SU-DHL-6 (cell line): ENCODE data around the gene WWC1.

ENCODE experiments used
- H2AFZ ChIP-seq: fragments of 200-600 bp; sonication (generic); 2 replicates; pipeline ENCODE4 v1.6.1; 2014; ENCODE audit warnings: low read depth, mild to moderate bottlenecking, moderate library complexity, mixed read lengths, antibody characterized with exemption, low read length; ENCODE audit not compliant: severe bottlenecking
- H3F3A ChIP-seq: fragments of 200-600 bp; shearing (Covaris generic); 2 replicates; pipeline ENCODE4 v1.6.0; 2016; ENCODE audit warnings: antibody characterized with exemption, mild to moderate bottlenecking; ENCODE audit not compliant: insufficient read depth
- H3K27ac ChIP-seq: fragments of 200-600 bp; sonication (generic); 2 replicates; pipeline ENCODE4 v1.5.1; 2016; ENCODE audit warnings: low read depth, mild to moderate bottlenecking, low read length, moderate library complexity, mixed read lengths
- H3K27me3 ChIP-seq: fragments of 200-600 bp; sonication (generic), shearing (Covaris generic); 2 replicates; pipeline ENCODE4 v1.6.0; 2014; ENCODE audit warnings: mild to moderate bottlenecking, low read length
- H3K36me3 ChIP-seq: fragments of 200-600 bp; sonication (generic); 2 replicates; pipeline ENCODE4 v1.6.1; 2014; ENCODE audit warnings: mild to moderate bottlenecking, low read length, mixed read lengths
- H3K4me2 ChIP-seq: fragments of 300-600, 200-600 bp; shearing (Covaris generic), sonication (generic); 2 replicates; pipeline ENCODE4 v1.6.0; 2014; ENCODE audit warnings: low read length, low read depth, mild to moderate bottlenecking; ENCODE audit not compliant: poor library complexity, severe bottlenecking
- H3K4me3 ChIP-seq: fragments of 200-600 bp; sonication (generic); 2 replicates; pipeline ENCODE4 v1.5.1; 2014; ENCODE audit warnings: antibody characterized with exemption, low read length, mild to moderate bottlenecking, mixed read lengths; ENCODE audit not compliant: insufficient read depth, poor library complexity, severe bottlenecking
- H3K79me2 ChIP-seq: fragments of 200-600 bp; sonication (generic); 2 replicates; pipeline ENCODE4 v1.6.1; 2014; ENCODE audit warnings: mild to moderate bottlenecking, low read length, moderate library complexity; ENCODE audit not compliant: insufficient read depth
- H3K9ac ChIP-seq: fragments of 200-600 bp; sonication (generic); 2 replicates; pipeline ENCODE4 v1.7.0; 2014; ENCODE audit warnings: mild to moderate bottlenecking, low read length
- H3K9me2 ChIP-seq: fragments of 200-600 bp; sonication (generic); replicated peaks from 2 replicates; pipeline ENCODE4 v1.6.1; 2014; ENCODE audit warnings: low read length; ENCODE audit not compliant: insufficient read depth
- H3K9me3 ChIP-seq: fragments of 200-600 bp; sonication (generic); 2 replicates; pipeline ENCODE4 v1.6.1; 2014; ENCODE audit warnings: low read length, mixed read lengths; ENCODE audit not compliant: insufficient read depth
- H4K20me1 ChIP-seq: fragments of 200-600 bp; sonication (generic); 2 replicates; pipeline ENCODE4 v1.6.1; 2014; ENCODE audit warnings: low read depth, mild to moderate bottlenecking, antibody characterized with exemption, low read length, moderate library complexity, mixed read lengths
- EZH2phosphoT487 ChIP-seq: fragments of 200-600 bp; sonication (generic), shearing (Covaris generic); conservative IDR thresholded peaks from 2 replicates; pipeline ENCODE4 v1.6.1; 2018; ENCODE audit warnings: mild to moderate bottlenecking, antibody characterized with exemption, low read length, moderate library complexity, mixed read lengths
- TF ChIP-seq, protein P1 (sequence below): fragments of 200-600 bp; sonication (generic); IDR thresholded peaks from one replicate; pipeline ENCODE4 v1.5.1; 2017; ENCODE audit warnings: antibody characterized with exemption, mild to moderate bottlenecking, low read length, moderate library complexity; ENCODE audit not compliant: insufficient read depth, poor library complexity, severe bottlenecking

WWC1 gene

DNA sequence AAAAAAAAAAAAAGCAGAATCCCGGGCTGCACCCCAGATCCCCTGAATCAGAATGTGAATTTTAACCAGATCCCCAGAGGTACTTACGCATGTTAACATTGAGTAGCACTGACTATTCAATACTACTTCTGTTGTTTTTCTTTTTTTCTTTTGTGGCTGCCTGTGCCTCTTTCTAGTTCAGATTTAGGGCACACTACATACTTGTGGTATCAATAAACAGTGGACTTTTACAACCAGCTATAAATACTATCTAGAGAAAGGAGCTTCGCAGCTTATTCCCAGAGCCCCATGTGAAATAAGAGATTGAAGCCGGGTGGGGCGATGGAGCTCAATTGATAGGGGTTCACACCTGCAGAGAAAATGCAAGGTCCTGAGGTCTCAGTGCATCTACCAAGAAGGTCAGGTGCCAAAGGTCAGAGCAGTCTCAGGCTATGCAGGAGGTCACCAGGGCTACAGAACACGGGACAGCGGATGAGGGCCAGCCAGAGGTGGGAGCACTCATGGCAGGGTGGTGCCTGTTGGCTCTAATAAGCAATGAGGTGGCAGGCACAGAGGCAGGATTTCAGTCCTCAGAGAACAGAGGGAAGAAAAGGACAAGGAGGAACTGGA lies 22.3 kb downstream of the WWC1 start:
- no peak overlapping the region for H3K27ac ChIP-seq
- no peaks in the 10 kb centered on the region for H3K9me2 ChIP-seq
- H4K20me1 ChIP-seq, result no peaks in the 10 kb centered on the region
- H3K36me3 ChIP-seq, result no peaks in the 10 kb centered on the region
- H3K79me2 ChIP-seq, result no peaks in the 10 kb centered on the region
- no peak overlapping the region for H3K9ac ChIP-seq
- no peaks in the 10 kb centered on the region for H3K9me3 ChIP-seq
- H3K4me2 ChIP-seq, result no peak overlapping the region
- TF ChIP-seq, protein P1, sequence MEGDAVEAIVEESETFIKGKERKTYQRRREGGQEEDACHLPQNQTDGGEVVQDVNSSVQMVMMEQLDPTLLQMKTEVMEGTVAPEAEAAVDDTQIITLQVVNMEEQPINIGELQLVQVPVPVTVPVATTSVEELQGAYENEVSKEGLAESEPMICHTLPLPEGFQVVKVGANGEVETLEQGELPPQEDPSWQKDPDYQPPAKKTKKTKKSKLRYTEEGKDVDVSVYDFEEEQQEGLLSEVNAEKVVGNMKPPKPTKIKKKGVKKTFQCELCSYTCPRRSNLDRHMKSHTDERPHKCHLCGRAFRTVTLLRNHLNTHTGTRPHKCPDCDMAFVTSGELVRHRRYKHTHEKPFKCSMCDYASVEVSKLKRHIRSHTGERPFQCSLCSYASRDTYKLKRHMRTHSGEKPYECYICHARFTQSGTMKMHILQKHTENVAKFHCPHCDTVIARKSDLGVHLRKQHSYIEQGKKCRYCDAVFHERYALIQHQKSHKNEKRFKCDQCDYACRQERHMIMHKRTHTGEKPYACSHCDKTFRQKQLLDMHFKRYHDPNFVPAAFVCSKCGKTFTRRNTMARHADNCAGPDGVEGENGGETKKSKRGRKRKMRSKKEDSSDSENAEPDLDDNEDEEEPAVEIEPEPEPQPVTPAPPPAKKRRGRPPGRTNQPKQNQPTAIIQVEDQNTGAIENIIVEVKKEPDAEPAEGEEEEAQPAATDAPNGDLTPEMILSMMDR, result no peak
- TF ChIP-seq EZH2phosphoT487, result no peak
- H3F3A ChIP-seq, result no peaks in the 10 kb centered on the region
- H3K27me3 ChIP-seq, result no peaks in the 10 kb centered on the region; the same call in 1 of the 2 replicates
- no peak overlapping the region for H3K4me3 ChIP-seq
- H2AFZ ChIP-seq, result no peak overlapping the region

DNA sequence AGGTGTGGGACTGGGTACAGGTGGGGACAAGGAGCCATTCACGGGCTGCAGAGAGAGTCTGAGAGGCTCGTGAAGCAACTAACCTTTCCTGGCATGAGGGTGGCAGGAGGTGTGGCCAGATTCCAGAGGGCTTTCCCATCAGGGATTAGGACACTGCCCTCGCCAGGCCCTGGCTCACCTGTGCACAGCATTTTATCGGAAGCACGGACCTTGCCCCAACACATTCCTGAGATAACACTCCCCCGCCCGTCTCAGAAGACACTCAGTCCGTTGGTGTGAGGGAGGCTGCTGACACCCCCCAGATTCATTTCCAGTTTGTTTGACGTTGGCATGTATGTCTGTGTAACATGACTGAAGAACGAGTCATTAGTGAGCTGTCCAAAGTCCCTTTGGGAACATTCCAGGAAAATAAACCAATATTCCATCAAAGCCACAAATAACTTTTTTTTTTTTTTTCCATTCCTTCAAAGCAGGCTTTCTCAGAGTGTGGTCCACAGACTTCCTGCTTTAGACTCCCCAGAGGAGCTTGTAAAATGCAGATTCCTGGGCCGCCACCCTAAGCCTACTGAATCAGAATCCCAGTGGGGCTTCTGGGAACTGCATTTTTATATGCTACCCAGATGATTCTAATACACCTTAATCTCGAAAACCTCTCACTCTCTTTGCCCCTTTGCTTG lies 23.4 kb downstream of the WWC1 start:
- Histone ChIP-seq H3K79me2 (no peaks in the 10 kb centered on the region), H2AFZ (no peak overlapping the region), H3K36me3 (no peaks in the 10 kb centered on the region), H3K9me3 (no peaks in the 10 kb centered on the region), H3K9ac (no peak overlapping the region), H3K27me3 (no peaks in the 10 kb centered on the region; the same call in 1 of the 2 replicates), H3F3A (no peaks in the 10 kb centered on the region), H3K4me2 (no peak overlapping the region), H3K4me3 (no peak overlapping the region), H3K9me2 (no peaks in the 10 kb centered on the region), H3K27ac (no peak overlapping the region), H4K20me1 (no peaks in the 10 kb centered on the region)
- TF ChIP-seq, protein P1, result no peak
- TF ChIP-seq EZH2phosphoT487, result no peak

DNA sequence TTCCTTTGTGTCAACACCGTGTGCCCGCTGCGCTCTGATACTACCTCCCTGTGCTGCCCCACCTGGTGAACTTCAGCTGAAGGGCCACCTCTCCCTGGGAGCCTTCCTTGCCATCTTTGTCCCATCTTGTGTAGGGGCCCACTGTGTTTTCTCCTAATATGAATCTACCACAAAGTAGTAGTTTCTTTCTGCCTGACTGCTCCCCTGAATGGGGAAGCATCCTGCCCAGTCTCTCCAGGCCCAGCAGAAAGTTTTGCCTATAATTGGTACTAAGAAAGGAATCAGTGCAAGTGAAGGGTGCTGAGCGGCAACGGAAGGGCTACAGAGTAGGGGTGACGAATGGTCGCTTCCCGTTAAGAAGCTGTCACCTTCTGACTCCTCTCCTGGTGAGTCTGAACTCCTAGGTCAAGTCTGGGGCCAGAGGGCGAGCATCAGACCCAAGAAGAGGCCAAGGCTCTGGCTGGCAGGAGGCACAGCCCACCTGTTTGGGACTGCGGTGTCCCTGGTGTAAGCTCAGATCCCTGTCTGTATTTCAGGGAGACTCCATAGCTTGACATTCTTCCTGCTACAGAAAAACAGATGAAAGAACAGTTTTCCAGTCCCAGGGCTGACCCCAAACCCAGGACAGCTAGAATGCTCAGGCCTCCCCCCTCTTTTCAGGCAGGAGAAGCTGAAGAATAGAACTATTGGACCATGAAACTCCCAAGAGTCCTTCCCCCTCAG lies 24.1 kb downstream of the WWC1 start:
- Histone ChIP-seq H3K4me2 (no peak overlapping the region), H4K20me1 (no peaks in the 10 kb centered on the region), H3K27ac (no peak overlapping the region), H3K9ac (no peak overlapping the region), H3K27me3 (no peaks in the 10 kb centered on the region; the same call in 1 of the 2 replicates), H3F3A (no peaks in the 10 kb centered on the region), H3K9me2 (no peaks in the 10 kb centered on the region), H2AFZ (no peak overlapping the region), H3K36me3 (no peaks in the 10 kb centered on the region), H3K4me3 (no peak overlapping the region), H3K9me3 (no peaks in the 10 kb centered on the region), H3K79me2 (no peaks in the 10 kb centered on the region)
- TF ChIP-seq, protein P1, result no peak
- TF ChIP-seq EZH2phosphoT487, result no peak
